ENCODE measurements around the gene HSPA1B.
"Not testable (repeated sequence)": the region's sequence is repeated elsewhere in the genome, so short reads cannot be mapped to it uniquely, and the experiment has no call there.

Gene HSPA1B

GRCh38 chr6:31829633-31830283 lies 2.2 kb downstream of the HSPA1B start:
- DNase-seq, result peak; percentile 58

GRCh38 chr6:31830886-31831335 lies 3.4 kb downstream of the HSPA1B start:
- DNase-seq, result no peak

- DNase-seq, result no peak
Measured at GRCh38 chr6:31831350-31832215, 4.0 kb downstream of the HSPA1B start.

- DNase-seq, result peak; percentile 89
Measured at GRCh38 chr6:31834367-31835250, 7.1 kb downstream of the HSPA1B start.

GRCh38 chr6:31836047-31836473 lies 8.5 kb downstream of the HSPA1B start:
- no peak for DNase-seq

GRCh38 chr6:31836474-31837368 lies 9.2 kb downstream of the HSPA1B start:
- no peak for DNase-seq

- no peak for DNase-seq
Measured at GRCh38 chr6:31837369-31838113, 10.0 kb downstream of the HSPA1B start.

- DNase-seq, result not testable (repeated sequence)
Measured at GRCh38 chr6:31838114-31838553, 10.6 kb downstream of the HSPA1B start.

GRCh38 chr6:31838968-31839367 lies 11.4 kb downstream of the HSPA1B start:
- no peak for DNase-seq

- DNase-seq, result not testable (repeated sequence)
Measured at GRCh38 chr6:31839779-31840126, 12.2 kb downstream of the HSPA1B start.

GRCh38 chr6:31842053-31842452 lies 14.5 kb downstream of the HSPA1B start:
- DNase-seq, result no peak

GRCh38 chr6:31844507-31844906 lies 17.0 kb downstream of the HSPA1B start:
- DNase-seq, result no peak

GRCh38 chr6:31847276-31847978 lies 19.9 kb downstream of the HSPA1B start:
- DNase-seq, result no peak

GRCh38 chr6:31850765-31851484 lies 23.4 kb downstream of the HSPA1B start:
- no peak for DNase-seq

GRCh38 chr6:31851485-31851832 lies 23.9 kb downstream of the HSPA1B start:
- no peak for DNase-seq

- not testable (repeated sequence) for DNase-seq
Measured at GRCh38 chr6:31851980-31852718, 24.6 kb downstream of the HSPA1B start.

GRCh38 chr6:31857774-31858173 lies 30.2 kb downstream of the HSPA1B start:
- DNase-seq, result not testable (repeated sequence)

- no peak for DNase-seq
Measured at GRCh38 chr6:31858707-31859106, 31.2 kb downstream of the HSPA1B start.

GRCh38 chr6:31859923-31860322 lies 32.4 kb downstream of the HSPA1B start:
- no peak for DNase-seq
